ENCODE data around the gene CDH18.
"Not testable (repeated sequence)": the region's sequence is repeated elsewhere in the genome, so short reads cannot be mapped to it uniquely, and the experiment has no call there.

The CDH18 gene

GRCh38 chr5:19859020-19859419, 129.0 kb downstream of the CDH18 start:
- DNase-seq = no peak

DNA sequence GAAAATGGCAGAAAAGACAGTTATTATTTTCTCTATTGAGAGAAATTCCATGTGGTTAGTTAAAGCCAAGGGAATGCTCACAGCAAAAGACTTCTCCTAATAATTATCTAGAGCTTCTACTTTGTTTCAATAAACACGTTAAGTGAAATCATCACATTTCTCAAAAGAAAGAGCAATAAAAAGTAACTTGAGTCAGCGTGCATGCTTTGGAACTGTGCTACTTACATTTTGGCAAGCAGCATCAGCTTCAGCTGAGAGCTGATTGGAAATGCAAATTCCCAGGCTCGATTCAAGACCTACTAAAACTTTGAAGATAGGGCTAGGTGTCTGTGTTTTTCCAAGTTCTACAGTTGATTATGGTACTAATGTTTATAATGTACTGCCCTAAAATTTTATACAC, 132.1 kb downstream of the CDH18 start:
- no peak for DNase-seq

DNA sequence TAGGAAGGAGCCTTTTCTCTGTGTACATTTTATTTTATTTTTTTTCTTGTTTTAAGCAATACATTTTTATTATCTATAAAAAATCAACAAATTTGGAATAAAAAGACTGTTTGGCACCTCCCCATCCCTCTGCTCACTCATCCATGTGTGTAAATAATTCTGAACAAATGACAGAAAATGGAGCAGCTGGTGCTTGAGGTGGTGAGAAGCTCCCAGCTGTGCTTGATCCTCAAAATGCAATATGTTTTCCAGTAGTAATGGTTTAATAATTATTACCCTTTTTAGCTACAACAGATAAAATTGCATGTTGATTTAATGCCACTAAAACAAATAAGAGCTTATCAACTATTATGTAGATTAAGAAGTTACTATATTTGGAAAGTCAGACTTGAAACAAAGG, 132.5 kb downstream of the CDH18 start:
- no peak for DNase-seq

DNA sequence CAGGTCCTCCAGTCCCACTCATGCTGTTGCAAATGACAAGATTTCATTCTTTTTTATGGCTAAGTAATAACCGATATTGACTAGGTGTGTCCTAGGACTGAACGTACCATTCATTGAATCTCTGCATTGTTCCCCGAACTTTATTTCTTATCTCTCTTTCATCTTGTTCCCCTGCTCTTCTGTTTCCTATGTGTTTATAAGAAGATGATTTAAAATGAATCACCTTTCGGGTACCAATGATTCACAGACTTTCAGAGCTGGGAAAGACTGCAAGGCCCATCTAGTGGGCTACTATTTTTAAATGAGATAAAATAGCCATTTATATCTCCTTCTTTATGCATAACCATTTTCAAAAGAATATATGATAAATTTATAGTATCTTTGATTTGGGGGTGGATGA, 133.0 kb downstream of the CDH18 start:
- no peak for DNase-seq

DNA sequence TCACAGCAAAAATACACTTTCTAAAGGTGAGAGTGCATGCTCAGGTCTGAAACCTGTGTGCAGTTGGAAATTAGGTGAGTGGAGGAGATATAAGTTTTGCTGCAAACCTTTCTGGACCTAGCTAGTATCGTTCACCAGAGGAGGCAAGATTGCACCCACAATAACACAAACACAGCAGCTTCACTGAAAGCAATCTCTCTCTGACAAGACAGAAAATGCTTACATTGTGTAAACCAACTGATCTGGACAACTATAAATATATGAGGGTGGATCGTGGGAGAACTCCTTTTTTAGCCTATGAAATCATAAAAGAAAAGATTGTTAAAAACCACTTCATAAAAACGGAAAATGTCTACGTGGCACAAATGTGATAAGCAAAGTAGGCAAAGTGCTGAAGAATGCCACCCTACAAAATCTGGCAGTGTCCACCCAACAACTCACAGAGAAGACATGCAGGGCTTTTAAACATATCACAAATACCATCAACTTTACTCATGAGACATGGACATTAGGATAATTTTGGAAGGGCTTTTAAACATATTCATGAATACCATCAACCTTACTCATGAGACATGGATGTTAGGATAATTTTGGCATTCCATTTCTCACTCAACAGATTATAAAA, 134.3 kb downstream of the CDH18 start:
- DNase-seq = no peak

DNA sequence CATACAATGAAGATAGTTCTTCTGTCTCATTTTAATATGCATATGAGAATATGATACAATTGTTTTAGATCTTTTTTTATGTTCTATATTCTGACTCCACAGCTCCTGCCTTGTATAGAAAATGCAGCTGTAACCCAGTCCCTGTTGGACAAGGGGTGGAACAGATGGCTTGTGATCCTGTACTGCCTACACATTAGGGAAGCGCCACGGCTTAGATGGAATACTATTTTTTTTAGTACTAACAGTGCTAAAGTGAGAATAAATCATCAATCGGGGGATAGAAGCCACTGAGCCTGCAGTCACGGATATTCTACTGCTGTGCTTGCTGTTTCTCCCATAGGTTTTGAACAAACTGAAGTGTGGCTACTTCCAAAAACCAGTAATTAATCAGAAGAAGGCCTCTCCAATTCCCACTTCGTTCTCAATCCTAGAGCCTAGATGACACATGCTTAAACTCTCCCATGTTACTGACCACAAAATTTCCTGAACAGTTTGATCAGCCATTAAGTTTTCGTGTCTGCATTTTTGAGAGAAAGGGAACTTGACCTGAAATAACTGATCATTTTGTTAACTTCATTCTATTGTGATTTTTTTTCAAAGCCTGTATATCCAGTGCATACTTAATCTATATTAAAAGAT, 150.3 kb downstream of the CDH18 start:
- no peak for DNase-seq

GRCh38 chr5:19835442-19835841, 152.6 kb downstream of the CDH18 start:
- DNase-seq = no peak

GRCh38 chr5:19812720-19813119, 175.3 kb downstream of the CDH18 start:
- DNase-seq = not testable (repeated sequence)

- DNase-seq = no peak
Observed at GRCh38 chr5:19806756-19807155, 181.2 kb downstream of the CDH18 start.

DNA sequence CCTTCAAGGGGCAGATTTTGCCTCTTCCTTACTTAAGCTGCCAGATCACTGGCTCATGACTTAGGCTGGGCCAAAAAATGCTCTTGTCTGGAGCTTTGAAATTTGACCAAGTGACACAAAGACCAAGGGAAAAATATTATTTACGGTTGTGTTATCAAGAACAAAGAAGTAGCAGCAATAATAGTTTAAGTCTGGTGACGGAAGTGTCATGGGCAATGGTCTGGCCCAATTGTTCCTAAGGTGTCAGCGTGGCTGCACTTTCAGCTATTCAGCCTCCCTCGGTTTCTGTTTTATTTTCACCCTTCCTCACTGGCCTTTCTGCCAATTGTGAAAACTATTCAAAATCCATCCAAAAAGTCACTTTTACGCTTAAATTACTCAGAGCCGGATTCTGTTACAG, 185.3 kb downstream of the CDH18 start:
- DNase-seq = no peak

DNA sequence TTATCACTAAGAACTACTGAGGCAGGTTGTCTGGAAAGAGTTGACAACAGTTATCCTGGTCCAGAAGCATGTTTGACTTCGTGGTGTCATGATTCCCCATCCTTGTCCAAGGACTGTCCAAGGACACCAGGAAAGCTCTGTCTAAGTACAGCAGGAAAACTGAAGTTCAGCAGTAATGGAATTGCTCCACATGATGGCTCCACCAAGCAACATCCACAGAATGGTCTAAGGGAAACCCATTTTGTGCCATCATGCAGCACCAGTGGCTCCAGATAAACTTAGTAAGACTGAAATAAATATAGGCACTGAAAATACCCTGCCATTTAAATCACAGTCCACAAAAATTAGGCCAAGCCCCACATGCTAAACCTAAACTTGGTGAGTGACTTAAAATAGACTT, 192.8 kb downstream of the CDH18 start:
- no peak for DNase-seq

GRCh38 chr5:19790829-19791466, 197.1 kb downstream of the CDH18 start:
- DNase-seq = no peak

DNA sequence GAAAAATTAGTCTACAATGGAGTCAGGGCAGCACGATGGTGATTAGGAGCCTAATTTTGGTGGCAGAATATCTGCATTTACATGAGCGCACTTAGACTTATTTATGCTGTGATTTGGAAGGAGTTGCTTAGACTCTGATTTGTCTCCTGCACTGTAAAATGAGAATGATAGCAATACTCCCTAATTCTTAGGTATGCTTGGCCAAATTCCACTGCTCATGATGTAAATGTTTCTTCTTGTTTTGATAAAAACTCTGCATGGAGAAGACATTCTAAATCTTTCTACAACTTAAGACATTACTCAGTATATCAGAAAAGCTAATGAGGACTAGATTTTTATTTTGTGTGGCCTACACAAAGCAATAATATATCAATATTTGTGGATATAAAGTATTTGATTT, 205.4 kb downstream of the CDH18 start:
- no peak for DNase-seq

GRCh38 chr5:19777363-19777762, 210.6 kb downstream of the CDH18 start:
- DNase-seq = no peak

DNA sequence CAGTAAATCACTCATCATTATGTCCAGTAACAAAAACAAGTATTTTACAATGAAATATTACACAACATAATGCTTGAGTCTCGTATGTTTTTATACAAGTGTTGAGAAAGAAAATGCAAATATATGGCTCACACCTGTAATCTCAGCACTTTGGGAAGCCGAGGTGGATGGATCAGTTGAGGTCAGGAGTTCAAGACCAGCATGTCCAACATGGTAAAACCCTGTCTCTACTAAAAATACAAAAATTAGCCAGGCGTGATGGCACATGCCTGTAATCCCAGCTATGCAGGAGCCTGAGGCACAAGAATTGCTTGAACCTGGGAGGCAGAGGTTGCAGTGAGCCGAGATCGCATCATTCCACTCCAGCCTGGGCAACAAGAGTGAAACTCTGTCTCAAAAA, 211.1 kb downstream of the CDH18 start:
- not testable (repeated sequence) for DNase-seq

- no peak for DNase-seq
Observed at GRCh38 chr5:19771174-19771835, 216.7 kb downstream of the CDH18 start.

GRCh38 chr5:19770396-19770795, 217.6 kb downstream of the CDH18 start:
- DNase-seq = no peak

GRCh38 chr5:19767987-19768386, 220.0 kb downstream of the CDH18 start:
- DNase-seq = no peak

GRCh38 chr5:19753579-19753978, 234.4 kb downstream of the CDH18 start:
- no peak for DNase-seq

GRCh38 chr5:19751326-19751725, 236.7 kb downstream of the CDH18 start:
- no peak for DNase-seq

DNA sequence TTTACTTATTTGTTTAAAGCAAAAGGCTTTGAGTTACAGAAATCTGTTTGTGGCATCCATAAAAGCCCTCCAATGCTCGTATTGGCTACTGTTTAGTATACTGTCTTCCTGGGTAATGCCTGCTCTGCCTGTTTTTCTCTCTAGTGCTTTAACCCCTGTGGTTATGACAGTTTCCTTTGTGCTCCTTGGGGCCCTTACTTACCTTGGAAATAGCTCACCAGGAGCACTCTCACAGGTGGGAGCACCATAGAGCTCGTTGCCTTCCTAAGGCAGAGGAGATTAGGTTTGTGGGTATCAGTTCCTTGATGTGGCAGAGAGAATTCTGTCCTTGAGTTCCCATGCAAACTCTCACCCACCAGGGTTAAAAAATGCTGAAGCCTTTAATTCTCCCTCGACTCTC, 242.8 kb downstream of the CDH18 start:
- DNase-seq = no peak

DNA sequence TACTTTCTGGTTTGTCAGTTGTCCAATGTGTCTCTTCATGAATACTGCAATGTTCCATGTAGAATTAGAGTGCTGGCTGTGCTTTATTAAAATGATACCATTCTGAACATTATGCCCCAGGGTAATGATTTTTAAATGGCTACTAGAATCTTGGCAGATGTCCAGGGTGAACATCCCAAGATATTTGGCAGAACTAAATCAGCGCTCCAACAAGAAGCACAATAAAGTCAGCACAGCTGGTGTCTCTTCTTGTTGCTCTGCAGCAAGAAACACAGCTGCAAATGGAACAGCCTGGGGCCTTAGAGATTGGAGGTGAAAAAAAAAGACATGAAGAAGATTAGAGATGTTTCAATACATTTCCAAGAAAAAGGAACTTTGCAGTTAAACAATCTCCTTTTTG, 248.3 kb downstream of the CDH18 start:
- no peak for DNase-seq

DNA sequence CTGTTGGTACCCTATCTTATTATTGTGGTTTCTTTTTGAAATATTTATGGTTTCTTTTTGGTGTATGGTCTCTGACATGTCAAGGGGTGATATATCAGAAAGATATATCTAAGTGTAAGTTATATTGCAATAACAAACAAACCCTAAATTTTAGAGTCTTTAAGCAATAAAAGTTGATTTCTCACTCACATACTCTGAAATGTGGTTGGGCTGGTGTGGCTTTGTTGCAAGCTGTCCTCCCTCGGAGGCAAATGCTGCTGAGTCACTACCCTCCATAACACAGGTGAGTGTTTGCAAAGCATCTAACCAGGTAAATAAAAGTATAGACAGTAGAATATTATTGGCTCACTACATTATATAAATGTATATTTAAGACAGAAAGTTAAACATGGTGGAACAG, 253.2 kb downstream of the CDH18 start:
- DNase-seq = no peak
